Peyer's patch (tissue), 4 donors: ENCODE measurements around the gene KCNAB3. TPM values are rescaled to one million over a fixed set of nuclear protein-coding genes. Genes with fewer than 3 reads are reported as not detected.
"Not testable (repeated sequence)": the region's sequence is repeated elsewhere in the genome, so short reads cannot be mapped to it uniquely, and the experiment has no call there.

Experiments
- DNase-seq, 3 donors: peaks; one replicate each; pipeline ENCODE4 v3.0.0-alpha.2; 2017 to 2019
- H3K27ac ChIP-seq, 4 donors: fragments of 200-600 bp; sonication (generic); one replicate each; pipeline ENCODE4 v1.5.1; 2016 to 2019
- H3K27me3 ChIP-seq, 2 donors: fragments of 200-600 bp; sonication (generic); one replicate each; pipeline ENCODE4 v1.5.1; 2019
- H3K36me3 ChIP-seq, 3 donors: fragments of 200-600 bp; sonication (generic); one replicate each; pipeline ENCODE4 v1.5.1; 2016 to 2019
- H3K4me1 ChIP-seq, 4 donors: fragments of 200-600 bp; sonication (generic); one replicate each; pipeline ENCODE4 v1.5.1; 2016 to 2019
- H3K4me3 ChIP-seq, 4 donors: fragments of 200-600 bp; sonication (generic); 1 replicate in 3 of 4; 2 replicates in 1 of 4; pipeline ENCODE4 v1.5.1; 2016 to 2019; ENCODE audit warnings: mild to moderate bottlenecking in 1 of 4
- H3K9me3 ChIP-seq, 4 donors: fragments of 200-600 bp; sonication (generic); one replicate each; pipeline ENCODE4 v1.5.1; 2016 to 2019; ENCODE audit warnings: mild to moderate bottlenecking in 1 of 4
- POLR2A ChIP-seq, 2 donors: fragments of 450-650 bp; IDR thresholded peaks; one replicate each; pipeline ENCODE4 v1.5.1; 2017; ENCODE audit warnings: antibody characterized with exemption in 2 of 2, mild to moderate bottlenecking in 2 of 2, moderate library complexity in 2 of 2
- total RNA-seq, 4 donors: library from RNA; depleted of rRNA; stranded (reverse); fragments of >200 nt; gene quantifications; one replicate each; pipeline ENCODE4 v1.1.0, GENCODE V29; 2016
- TF ChIP-seq, protein P1 (sequence below), 6 experiments: fragments of 450-650 bp in 4 of 6; fragments of 200-600 bp in 2 of 6; sonication (generic) in 1 of 6; IDR thresholded peaks; one replicate each; pipeline ENCODE4 v1.5.1; 2017 to 2019; ENCODE audit warnings: antibody characterized with exemption in 6 of 6, mild to moderate bottlenecking in 3 of 6, moderate library complexity in 1 of 6

KCNAB3 gene
- total RNA-seq, 4 donors from 2014 or later, result 0.95 to 5.0 (median 2.7) TPM

DNA sequence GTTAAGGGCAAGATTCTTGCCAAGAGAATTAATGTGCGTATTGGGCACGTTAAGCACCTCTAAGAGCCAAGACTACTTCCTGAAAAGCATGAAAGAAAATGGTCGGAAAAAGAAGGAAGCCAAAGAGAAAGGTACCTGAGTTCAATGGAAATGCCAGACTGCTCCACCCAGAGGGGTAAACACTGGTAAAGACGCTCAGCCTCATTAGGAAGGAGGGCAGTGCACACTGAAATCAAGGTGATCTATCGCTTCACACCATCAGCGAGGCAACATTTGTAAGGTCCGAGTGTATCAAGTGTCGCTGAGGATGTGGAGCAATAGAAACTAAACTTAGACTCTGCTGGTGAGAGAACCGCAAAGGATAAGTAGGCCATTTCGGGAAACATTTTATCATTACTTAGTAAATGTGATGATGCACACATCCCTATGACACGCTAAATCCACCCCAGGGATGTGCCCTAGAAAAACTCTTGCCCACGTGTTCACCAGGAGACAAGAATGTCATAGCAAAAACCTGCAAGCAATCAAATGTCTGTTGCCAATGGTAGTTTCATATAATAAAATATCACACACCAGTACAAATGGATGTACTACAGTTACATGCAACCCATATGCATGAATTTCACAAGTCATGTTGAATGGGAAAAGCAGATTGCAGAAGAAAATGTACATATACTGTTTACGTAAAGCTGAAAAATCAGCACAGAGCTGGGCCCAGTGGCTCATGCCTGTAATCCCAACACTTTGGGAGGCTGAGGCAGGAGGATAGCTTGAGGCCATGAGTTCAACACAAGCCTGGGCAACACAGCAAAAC lies 26.0 kb upstream of the KCNAB3 start:
- no peaks in the 10 kb centered on the region for H3K36me3 ChIP-seq

DNA sequence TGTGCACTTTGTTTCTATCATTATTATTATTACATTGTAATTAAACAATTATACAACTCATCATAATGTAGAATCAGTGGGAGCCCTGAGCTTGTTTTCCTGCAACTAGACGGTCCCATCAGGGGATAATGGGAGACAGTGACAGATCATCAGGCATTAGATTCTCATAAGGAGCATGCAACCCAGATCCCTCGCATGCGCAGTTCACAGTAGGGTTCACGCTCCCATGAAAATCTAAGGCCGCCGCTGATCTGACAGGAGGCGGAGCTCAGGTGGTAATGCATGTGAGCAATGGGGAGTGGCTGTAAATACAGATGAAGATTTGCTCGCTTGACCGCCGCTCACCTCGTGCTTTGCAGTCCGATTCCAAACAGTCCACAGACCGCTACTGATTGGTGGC lies 23.6 kb upstream of the KCNAB3 start:
- H3K9me3 ChIP-seq, DNase-seq, H3K4me1 ChIP-seq, H3K27ac ChIP-seq, H3K4me3 ChIP-seq, H3K27me3 ChIP-seq: not testable (repeated sequence)
- H3K36me3 ChIP-seq, result peaks cover 0 to 14% (median 0%) of the 10 kb centered on the region in 3 donors

More for the DNA sequence above, 26.0 kb upstream of the KCNAB3 start:
- H3K4me1 ChIP-seq, result no peaks in the 10 kb centered on the region
- no peaks in the 10 kb centered on the region for H3K27me3 ChIP-seq
- H3K9me3 ChIP-seq, result no peaks in the 10 kb centered on the region
- H3K27ac ChIP-seq, result no peak overlapping the region
- H3K4me3 ChIP-seq, result no peak overlapping the region
- DNase-seq, result no peak
- TF ChIP-seq, protein P1, sequence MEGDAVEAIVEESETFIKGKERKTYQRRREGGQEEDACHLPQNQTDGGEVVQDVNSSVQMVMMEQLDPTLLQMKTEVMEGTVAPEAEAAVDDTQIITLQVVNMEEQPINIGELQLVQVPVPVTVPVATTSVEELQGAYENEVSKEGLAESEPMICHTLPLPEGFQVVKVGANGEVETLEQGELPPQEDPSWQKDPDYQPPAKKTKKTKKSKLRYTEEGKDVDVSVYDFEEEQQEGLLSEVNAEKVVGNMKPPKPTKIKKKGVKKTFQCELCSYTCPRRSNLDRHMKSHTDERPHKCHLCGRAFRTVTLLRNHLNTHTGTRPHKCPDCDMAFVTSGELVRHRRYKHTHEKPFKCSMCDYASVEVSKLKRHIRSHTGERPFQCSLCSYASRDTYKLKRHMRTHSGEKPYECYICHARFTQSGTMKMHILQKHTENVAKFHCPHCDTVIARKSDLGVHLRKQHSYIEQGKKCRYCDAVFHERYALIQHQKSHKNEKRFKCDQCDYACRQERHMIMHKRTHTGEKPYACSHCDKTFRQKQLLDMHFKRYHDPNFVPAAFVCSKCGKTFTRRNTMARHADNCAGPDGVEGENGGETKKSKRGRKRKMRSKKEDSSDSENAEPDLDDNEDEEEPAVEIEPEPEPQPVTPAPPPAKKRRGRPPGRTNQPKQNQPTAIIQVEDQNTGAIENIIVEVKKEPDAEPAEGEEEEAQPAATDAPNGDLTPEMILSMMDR (IDR thresholded peaks at IDR 0.05), result no peak
- TF ChIP-seq POLR2A (IDR thresholded peaks at IDR 0.05), result no peak

DNA sequence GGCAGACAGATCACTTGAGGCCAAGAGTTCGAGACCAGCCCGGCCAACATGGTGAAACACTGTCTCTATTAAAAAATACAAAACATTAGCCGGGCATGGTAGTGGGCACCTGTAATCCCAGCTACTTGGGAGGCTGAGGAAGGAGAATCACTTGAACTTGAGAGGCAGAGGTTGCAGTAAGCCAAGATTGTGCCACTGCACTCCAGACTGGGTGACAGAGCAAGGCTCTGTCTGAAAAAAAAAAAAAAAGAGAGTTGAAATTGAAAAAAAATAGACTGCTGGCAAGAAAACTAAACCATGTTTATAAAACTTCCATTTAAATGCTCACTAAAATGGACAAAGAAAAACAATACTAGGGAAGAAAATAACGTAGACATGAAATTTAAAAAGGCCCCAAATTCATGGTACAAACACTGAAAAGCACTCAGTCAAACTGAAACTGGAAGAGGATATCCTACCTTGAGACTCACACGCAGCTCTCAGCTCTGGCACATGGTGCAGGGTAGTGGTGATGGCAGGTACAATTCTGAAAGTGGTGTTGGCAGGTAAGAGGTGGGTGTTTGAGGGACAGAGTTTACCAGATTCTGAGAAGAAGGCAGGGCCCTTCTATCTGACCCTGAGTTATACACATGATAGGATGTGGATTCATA lies 21.6 kb upstream of the KCNAB3 start:
- Histone ChIP-seq H3K4me3 (no peak overlapping the region), H3K36me3 (peaks cover 0 to 31% (median 0%) of the 10 kb centered on the region in 3 donors), H3K4me1 (no peaks in the 10 kb centered on the region), H3K9me3 (no peaks in the 10 kb centered on the region), H3K27me3 (no peaks in the 10 kb centered on the region), H3K27ac (no peak overlapping the region)
- peak in 1 of 3 donors; percentile 43 for DNase-seq
- TF ChIP-seq, protein P1 (IDR thresholded peaks at IDR 0.05), result no peak
- no peak for TF ChIP-seq POLR2A (IDR thresholded peaks at IDR 0.05)

DNA sequence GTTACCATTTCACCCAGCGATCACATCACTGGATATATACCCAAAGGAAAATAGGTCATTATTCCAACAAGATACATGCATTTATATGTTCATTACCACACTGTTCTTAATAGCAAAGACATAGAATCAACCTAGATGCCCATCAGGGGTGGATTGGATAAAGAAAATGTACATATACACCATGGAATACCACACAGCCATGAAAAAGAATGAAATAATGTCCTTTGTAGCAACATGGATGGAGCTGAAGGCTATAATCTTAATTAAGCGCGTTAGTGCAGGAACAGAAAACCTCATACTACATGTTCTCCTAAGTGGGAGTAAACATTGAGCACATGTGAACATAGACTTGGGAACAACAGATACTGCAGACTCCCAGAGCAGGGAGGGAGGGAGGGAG lies 20.9 kb upstream of the KCNAB3 start:
- DNase-seq, result no peak
- H3K27ac ChIP-seq, result no peak overlapping the region
- no peaks in the 10 kb centered on the region for H3K4me1 ChIP-seq
- H3K9me3 ChIP-seq, result no peaks in the 10 kb centered on the region
- no peaks in the 10 kb centered on the region for H3K27me3 ChIP-seq
- H3K4me3 ChIP-seq, result no peak overlapping the region
- peaks cover 0 to 38% (median 0%) of the 10 kb centered on the region in 3 donors for H3K36me3 ChIP-seq
- no peak for TF ChIP-seq POLR2A (IDR thresholded peaks at IDR 0.05)
- TF ChIP-seq, protein P1 (IDR thresholded peaks at IDR 0.05), result no peak

DNA sequence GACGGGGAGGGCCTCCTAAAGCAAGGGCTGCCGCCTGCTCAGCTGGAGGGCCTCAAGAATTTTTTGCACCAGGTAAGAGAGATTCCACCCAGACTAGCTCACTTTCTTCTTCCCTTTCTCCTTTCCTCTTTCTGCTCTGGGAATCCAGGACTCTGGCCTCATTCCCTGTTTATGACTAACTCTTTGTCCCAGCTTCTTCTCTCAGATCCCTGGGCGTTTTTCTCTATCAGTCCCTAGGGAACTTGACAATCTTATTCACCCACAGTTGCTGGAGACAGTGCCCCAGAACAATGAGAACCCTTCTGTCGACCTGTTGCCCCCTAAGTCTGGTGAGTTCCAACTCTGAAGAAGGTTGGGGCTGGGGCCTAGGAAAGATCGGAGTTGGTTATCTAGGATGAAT lies 18.0 kb upstream of the KCNAB3 start:
- Histone ChIP-seq H3K4me1 (no peaks in the 10 kb centered on the region), H3K36me3 (peaks cover 0 to 63% (median 0%) of the 10 kb centered on the region in 3 donors), H3K27me3 (no peaks in the 10 kb centered on the region), H3K27ac (no peak overlapping the region), H3K9me3 (no peaks in the 10 kb centered on the region), H3K4me3 (no peak overlapping the region)
- no peak for TF ChIP-seq POLR2A (IDR thresholded peaks at IDR 0.05)
- TF ChIP-seq, protein P1 (IDR thresholded peaks at IDR 0.05), result no peak
- DNase-seq, result peak in 1 of 3 donors; percentile 2

DNA sequence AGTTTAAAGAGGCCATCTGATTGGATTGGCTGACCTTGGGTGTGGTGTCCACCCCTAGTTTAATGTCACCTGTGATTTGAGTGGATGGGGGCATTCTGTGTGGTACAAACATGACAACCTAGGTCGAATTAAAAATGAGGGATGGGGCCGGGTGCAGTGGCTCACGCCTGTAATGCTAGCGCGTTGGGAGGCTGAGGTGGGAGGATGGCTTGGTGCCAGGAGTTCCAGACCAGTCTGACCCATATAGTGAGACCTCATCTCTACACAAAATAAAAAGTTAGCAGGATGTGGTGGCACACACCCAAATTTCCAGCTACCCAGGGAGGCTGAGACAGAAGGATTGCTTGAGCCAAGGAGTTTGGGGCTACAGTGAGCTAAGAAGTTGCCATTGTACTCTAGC lies 16.8 kb upstream of the KCNAB3 start:
- no peak overlapping the region for H3K27ac ChIP-seq
- TF ChIP-seq, protein P1 (IDR thresholded peaks at IDR 0.05), result no peak
- TF ChIP-seq POLR2A (IDR thresholded peaks at IDR 0.05), result no peak
- peaks cover 0 to 69% (median 0%) of the 10 kb centered on the region in 3 donors for H3K36me3 ChIP-seq
- peak in 1 of 3 donors; percentile 10 for DNase-seq
- H3K4me3 ChIP-seq, result no peak overlapping the region
- H3K4me1 ChIP-seq, result no peaks in the 10 kb centered on the region
- H3K27me3 ChIP-seq, result no peaks in the 10 kb centered on the region
- no peaks in the 10 kb centered on the region for H3K9me3 ChIP-seq
